Ectodermal cell (in vitro differentiated cells): ENCODE measurements around the gene BAG1.

ENCODE experiments used
- H3K27ac ChIP-seq: 2 replicates; pipeline ENCODE4 v1.7.0; 2013; ENCODE audit warnings: mild to moderate bottlenecking, low read depth, low read length; ENCODE audit not compliant: insufficient read depth, poor library complexity, severe bottlenecking
- H3K27me3 ChIP-seq: 2 replicates; pipeline ENCODE4 v1.7.0; 2013; ENCODE audit warnings: mild to moderate bottlenecking, low read length; ENCODE audit not compliant: insufficient read depth, control insufficient read depth, poor library complexity, severe bottlenecking
- H3K36me3 ChIP-seq: one replicate; pipeline ENCODE4 v1.7.0; 2013; ENCODE audit warnings: low read length; ENCODE audit not compliant: control insufficient read depth, insufficient read depth
- H3K4me1 ChIP-seq: one replicate; pipeline ENCODE4 v1.7.0; 2013; ENCODE audit warnings: low read length; ENCODE audit not compliant: control insufficient read depth, insufficient read depth
- H3K4me3 ChIP-seq: 2 replicates; pipeline ENCODE4 v1.7.0; 2013; ENCODE audit warnings: low read depth, low read length, control low read depth; ENCODE audit not compliant: insufficient read depth
- H3K9me3 ChIP-seq: 2 replicates; pipeline ENCODE4 v1.7.0; 2013; ENCODE audit warnings: mild to moderate bottlenecking, low read length, moderate library complexity; ENCODE audit not compliant: control insufficient read depth
- WGBS, 2 experiments: methylation state at CpG; one replicate each; pipeline ENCODE4 v1.1.7; 2013; ENCODE audit warnings: missing lambda C conversion rate in 2 of 2; 5-methylcytosine and 5-hydroxymethylcytosine counted together

Gene BAG1

DNA sequence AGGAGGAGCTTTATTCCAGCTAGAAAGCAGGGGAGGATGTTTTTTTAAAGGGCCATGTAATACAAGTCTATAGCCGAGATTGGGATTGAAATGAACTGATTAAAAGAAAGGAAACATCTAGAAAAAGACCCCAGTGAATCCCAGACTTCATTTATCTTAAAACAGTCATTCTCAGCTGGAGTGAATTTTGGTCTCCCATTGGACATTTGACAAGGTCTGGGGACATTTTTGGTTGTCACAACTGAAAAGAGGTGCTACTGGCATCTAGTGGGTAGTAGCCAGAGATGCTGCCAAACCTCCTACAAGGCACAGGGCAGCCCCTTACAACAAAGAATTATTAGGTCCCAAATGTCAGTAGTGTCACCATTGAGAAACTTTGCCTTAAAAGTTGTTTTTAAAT, 40.8 kb downstream of the BAG1 start:
- H3K9me3 ChIP-seq: no peaks in the 10 kb centered on the region

DNA sequence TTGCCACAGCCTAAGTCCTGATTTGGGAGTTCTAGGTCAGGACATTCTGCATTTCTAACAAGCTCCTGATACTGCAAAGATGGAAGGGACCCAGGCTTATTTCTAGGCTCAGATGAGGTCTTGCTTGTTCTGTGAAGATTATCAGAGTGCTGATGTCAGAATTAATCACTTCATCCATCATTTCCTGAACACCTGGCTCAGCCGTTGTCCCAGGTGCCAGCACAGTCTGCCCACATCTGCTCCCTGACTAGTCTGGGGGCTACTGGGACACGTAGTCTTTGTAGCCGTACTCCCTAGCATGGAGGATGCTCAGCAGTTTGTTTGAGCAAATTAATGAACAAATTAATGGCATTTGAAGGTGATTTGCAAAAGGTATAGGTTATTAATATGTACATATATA, 42.5 kb downstream of the BAG1 start:
- Histone ChIP-seq H3K27ac (no peak overlapping the region), H3K27me3 (no peaks in the 10 kb centered on the region), H3K4me1 (no peaks in the 10 kb centered on the region), H3K36me3 (no peaks in the 10 kb centered on the region), H3K9me3 (no peaks in the 10 kb centered on the region), H3K4me3 (no peak overlapping the region)
- WGBS, 2 experiments: 95 to 96% methylated on average over 3 of the region's 3 CpGs

More for the DNA sequence above, 40.8 kb downstream of the BAG1 start:
- Histone ChIP-seq H3K4me3 (no peak overlapping the region), H3K27me3 (no peaks in the 10 kb centered on the region), H3K4me1 (no peaks in the 10 kb centered on the region), H3K36me3 (no peaks in the 10 kb centered on the region), H3K27ac (no peak overlapping the region)
- 100% methylated on average over 1 of the region's 1 CpG for WGBS, 2 experiments

DNA sequence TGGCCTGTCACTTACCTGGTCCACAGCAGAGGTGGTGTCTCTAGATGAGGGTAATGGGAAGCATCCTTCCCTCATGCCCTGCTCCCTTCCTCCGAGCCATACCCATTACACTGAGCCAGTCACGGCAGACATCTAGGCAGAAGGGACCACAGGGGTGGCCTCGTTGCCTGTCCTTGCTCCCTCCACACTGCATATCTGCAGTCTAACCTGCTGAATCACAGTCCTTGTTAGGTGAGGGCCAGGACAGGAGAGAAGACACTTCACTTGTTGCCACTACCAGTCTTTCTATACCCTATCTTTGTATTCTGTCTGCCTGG, 43.0 kb downstream of the BAG1 start:
- no peaks in the 10 kb centered on the region for H3K36me3 ChIP-seq
- WGBS, 2 experiments: 87 to 88% methylated on average over 3 of the region's 3 CpGs
- H3K9me3 ChIP-seq: no peaks in the 10 kb centered on the region
- no peak overlapping the region for H3K4me3 ChIP-seq
- H3K27ac ChIP-seq: no peak overlapping the region
- H3K27me3 ChIP-seq: no peaks in the 10 kb centered on the region
- no peaks in the 10 kb centered on the region for H3K4me1 ChIP-seq

DNA sequence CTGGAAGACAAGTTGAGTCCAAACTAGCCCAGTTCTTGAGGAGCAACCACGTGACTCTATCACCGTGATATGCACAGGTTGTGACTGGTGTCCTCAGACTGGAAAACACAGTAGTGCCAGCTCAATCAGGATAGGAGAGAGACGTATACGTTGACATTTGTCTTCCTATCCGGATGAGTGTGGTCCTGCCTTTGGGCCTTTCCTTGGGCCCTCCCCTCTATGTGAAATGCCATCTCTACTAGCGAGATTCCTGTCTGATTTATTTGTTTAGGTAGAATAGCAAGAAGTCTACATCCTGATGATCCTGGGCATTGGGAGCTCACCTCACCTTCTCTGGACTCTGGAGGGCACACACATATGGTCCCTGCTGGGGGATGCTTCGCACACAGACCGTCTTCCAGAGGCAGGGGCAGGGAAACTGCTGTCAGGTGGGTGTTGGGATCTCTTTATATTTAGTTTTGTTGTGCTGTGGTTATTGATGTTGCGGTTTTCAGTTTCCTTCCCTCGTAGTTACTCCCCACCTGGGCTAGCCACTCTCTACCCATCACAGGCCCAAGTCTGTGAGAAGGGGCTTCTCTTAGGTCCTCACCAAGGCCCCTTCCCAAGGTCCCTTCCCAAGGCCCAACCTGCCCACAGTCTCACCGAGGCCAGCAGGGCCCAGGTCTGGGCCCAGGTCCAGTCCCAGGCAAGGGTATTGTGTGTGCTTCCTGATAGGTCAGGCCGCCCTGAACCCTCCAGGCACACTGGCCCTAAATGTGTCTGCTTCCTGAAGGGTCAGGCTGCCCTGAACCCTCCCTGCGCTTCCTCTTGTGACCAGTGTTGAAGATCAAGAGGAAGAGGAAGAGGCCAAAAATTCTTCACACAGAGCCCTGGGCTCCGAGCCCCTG, 43.6 kb downstream of the BAG1 start:
- Histone ChIP-seq H3K4me1 (no peaks in the 10 kb centered on the region), H3K9me3 (no peaks in the 10 kb centered on the region), H3K4me3 (no peak overlapping the region), H3K36me3 (no peaks in the 10 kb centered on the region), H3K27ac (no peak overlapping the region), H3K27me3 (no peaks in the 10 kb centered on the region)
- WGBS, 2 experiments: 89 to 92% methylated on average over 13 to 14 of the region's 14 CpGs

DNA sequence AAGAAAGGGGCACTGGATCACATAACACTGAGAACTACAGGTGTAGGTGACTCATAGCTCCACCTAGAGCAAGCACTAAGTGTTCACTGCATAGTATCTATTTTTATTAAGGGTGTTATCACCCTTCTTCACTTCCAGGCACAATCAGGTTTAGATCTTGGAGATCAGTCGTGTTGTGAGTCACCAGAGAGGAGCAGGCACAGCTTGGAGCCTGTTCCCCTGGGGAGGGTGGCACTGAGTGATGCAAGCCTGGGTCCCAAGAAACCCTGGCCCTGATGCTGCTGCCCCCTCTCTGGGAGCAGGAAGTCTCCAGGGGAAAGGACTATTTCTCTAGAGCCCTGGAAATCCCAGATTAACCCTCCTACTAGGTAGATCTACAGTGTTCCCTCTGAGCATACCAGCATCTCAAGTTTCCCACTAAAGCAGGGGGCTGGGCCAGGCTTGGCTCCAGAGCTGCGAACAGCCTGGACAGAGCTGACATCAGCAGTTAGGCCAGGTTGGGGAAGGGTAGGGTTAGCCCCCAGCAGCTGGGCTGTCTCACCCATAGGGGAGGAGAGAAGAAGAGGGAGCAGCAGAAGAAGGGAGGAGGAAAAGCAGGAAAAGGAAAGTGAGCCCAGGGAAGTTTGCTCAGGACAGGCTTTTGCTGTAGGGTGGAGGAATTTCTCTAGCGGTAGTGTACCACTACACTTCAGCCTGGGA, 52.7 kb downstream of the BAG1 start:
- no peak overlapping the region for H3K4me3 ChIP-seq
- H3K27ac ChIP-seq: no peak overlapping the region
- no peaks in the 10 kb centered on the region for H3K9me3 ChIP-seq
- WGBS, 2 experiments: 54 to 59% methylated on average over 3 of the region's 3 CpGs
- peaks cover 8% of the 10 kb centered on the region for H3K4me1 ChIP-seq
- H3K36me3 ChIP-seq: no peaks in the 10 kb centered on the region
- no peaks in the 10 kb centered on the region for H3K27me3 ChIP-seq

DNA sequence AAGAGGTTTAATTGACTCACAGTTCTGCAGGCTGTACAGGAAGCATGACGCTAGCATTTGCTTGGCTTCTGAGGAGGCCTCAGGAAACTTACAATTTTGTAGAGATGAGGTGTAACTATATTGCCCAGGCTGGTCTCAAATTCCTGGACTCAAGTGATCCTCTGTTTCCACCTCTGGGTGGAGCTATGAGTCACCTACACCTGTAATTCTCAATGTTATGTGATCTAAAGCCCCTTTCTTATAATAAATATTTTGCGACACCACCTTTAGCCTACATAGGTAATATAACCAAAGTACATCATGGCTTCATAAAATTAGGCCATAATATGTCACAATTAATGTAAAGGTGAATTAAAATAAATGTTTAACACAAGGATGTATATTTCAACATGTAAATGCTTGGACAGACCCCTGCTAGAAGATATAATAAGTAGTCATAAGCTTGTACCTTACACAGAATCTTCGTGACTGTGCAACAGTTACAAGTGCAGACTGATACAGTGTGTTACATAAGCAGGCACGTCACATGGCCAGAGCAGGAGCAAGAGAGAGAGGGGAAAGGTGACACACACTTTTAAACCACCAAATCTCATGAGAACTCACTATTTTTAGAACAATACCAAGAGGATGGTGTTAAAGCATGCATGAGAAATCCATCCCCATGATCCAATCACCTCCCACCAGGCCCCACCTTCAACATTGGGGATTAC, 54.3 kb downstream of the BAG1 start:
- H3K4me3 ChIP-seq: no peak overlapping the region
- whole genome bisulfite sequencing, 2 experiments: 90 to 94% methylated on average over 3 to 4 of the region's 4 CpGs
- H3K27me3 ChIP-seq: no peaks in the 10 kb centered on the region
- no peaks in the 10 kb centered on the region for H3K36me3 ChIP-seq
- no peaks in the 10 kb centered on the region for H3K9me3 ChIP-seq
- H3K27ac ChIP-seq: no peak overlapping the region
- peaks cover 8% of the 10 kb centered on the region for H3K4me1 ChIP-seq

DNA sequence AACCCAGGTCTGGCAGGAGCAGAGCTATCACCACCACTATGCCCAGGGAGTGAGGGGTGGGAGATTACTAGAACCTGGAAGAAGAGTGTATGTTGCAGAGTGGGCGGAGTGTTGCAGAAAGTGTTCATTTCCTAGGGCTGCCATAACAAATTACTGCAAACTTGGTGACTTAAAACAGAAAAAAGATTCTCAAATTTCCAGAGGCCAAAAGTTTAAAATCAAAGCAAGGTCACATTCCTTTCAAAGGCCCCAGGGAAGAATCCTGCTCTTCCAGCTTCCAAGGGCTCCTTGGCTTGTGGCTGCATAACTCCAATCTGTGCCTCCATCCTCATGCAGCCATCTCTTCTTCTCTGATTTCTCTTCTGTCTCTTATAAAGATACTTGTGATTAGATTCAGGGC, 55.1 kb downstream of the BAG1 start:
- 89 to 94% methylated on average over 1 of the region's 1 CpG for WGBS, 2 experiments
- Histone ChIP-seq H3K36me3 (no peaks in the 10 kb centered on the region), H3K4me3 (no peak overlapping the region), H3K27ac (no peak overlapping the region), H3K9me3 (no peaks in the 10 kb centered on the region), H3K4me1 (peaks cover 8% of the 10 kb centered on the region), H3K27me3 (no peaks in the 10 kb centered on the region)

DNA sequence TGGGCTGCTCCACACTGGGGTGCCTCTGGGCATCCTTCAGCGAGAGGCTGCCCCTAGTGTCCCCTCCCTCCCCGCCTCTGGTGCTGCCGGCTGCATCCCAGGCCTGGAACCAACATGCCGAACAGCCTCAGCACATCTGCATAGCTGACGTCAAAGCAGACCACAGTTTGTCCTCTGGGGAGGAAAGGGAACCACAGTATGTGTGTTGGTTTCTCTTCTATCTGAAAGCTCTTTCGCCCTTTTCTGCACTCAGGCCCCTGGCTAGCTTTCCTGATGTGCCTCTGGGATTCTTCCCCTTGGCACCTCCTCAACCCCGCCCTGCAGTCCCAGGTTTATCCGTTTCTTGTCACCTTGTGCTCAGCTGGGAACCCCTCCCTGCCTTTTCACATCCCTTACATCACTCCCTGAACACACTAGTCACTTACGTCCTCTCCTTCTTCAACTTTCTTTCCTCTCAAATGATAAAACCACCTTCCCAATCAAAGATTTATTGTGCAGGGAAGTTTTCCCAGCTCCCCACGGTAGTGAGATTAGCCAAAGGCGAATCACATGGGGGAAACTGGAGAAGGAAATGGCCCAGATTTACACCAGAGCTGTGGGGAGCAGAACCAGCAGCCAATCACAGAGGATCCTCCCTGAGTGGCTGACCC, 61.8 kb downstream of the BAG1 start:
- Histone ChIP-seq H3K4me1 (no peaks in the 10 kb centered on the region), H3K36me3 (no peaks in the 10 kb centered on the region), H3K27me3 (peaks cover 4% of the 10 kb centered on the region), H3K9me3 (no peaks in the 10 kb centered on the region), H3K27ac (no peak overlapping the region), H3K4me3 (no peak overlapping the region)
- WGBS, 2 experiments: 75 to 77% methylated on average over 11 of the region's 11 CpGs
